NT2/D1 (cell line): ENCODE results near the gene PTPN9.

Experiments used
- SUZ12 ChIP-seq: IDR thresholded peaks from 2 replicates; pipeline ENCODE4 v1.6.1; 2011; ENCODE audit not compliant: insufficient read length, insufficient read depth; ENCODE audit errors: extremely low read depth
- YY1 ChIP-seq: IDR thresholded peaks from 2 replicates; pipeline ENCODE4 v1.6.1; 2011; ENCODE audit not compliant: insufficient read length, insufficient read depth
- ZNF274 ChIP-seq: IDR thresholded peaks from 2 replicates; pipeline ENCODE4 v1.6.1; 2011; ENCODE audit warnings: mild to moderate bottlenecking, low read depth, low read length

DNA sequence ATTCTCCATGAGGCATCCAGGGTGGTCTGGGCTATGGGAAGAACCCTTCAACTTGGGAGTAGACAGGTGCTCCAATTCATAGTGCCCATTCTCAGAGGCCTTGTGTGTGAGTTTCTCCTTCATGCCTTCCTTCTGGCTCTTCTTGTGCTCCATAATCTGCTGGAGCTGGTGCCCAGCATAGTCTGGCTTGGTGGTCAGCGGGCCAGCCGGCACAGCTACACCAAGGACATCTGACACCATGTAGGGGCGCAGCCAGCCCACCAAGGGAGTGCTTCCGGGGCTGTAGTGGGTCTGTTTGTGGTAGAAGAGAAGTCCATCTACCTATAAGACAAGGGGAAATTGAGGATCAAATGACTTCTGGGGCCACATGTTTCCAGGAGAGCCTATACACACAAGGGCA, 19.2 kb upstream of the PTPN9 start:
- no peak for TF ChIP-seq SUZ12
- no peak for TF ChIP-seq YY1
- TF ChIP-seq ZNF274, result no peak
